ENCODE measurements around the gene LHPP. TPM values are rescaled to one million over a fixed set of nuclear protein-coding genes. Genes with fewer than 3 reads are reported as not detected.

The LHPP gene
- total and polyA plus RNA-seq, 10 of the 15 experiments (the other 5 are each of a cell fraction or from before 2014, with no cell fraction given) = 0.79 to 9.8 (median 6.7) TPM

DNA sequence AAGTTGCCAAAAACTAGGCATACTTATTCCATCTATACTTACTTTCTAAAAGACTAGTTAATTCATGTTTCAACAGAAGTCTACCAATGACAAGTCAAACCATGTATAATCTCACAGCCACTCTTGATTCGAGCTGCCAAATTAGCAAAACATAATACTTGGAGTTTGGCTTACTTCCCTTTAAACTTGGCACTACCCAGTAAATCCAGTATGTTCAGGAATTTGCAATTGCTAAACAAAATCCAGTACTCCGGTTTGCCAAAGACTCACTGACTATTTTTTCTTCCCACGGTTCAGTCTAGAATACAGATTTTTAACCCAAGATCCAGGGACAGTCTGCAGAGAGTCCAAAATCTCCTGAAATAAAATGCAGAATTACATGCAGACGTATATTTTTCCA is 47.5 kb upstream of the LHPP start:
- TF ChIP-seq STAT3 (IDR thresholded peaks at IDR 0.05; ENCODE audit: low read depth, low read length) = no peak
- Histone ChIP-seq H3K9ac (ENCODE audit: control insufficient read depth, insufficient read depth, low read length) (no peak overlapping the region), H3K4me2 (ENCODE audit: control insufficient read depth, insufficient read depth) (no peak overlapping the region), H3K36me3 (ENCODE audit: control insufficient read depth in 2 of 2, insufficient read depth in 2 of 2, low read length in 1 of 2) (no peaks in the 10 kb centered on the region), H3K4me1 (ENCODE audit: control insufficient read depth, insufficient read depth, low read length) (no peaks in the 10 kb centered on the region), H2AFZ (ENCODE audit: control insufficient read depth, low read depth, low read length) (no peak overlapping the region), H3K27me3 (replicated peaks in 1 of 2; ENCODE audit: control insufficient read depth in 2 of 2, insufficient read depth in 2 of 2, low read length in 1 of 2) (no peaks in the 10 kb centered on the region), H4K20me1 (ENCODE audit: control insufficient read depth, insufficient read depth) (no peaks in the 10 kb centered on the region), H3K27ac (ENCODE audit: control insufficient read depth, insufficient read depth) (no peak overlapping the region), H3K79me2 (ENCODE audit: control insufficient read depth, insufficient read depth, low read length) (no peaks in the 10 kb centered on the region), H3K9me3 (replicated peaks; ENCODE audit: control insufficient read depth, insufficient read depth, low read length) (no peaks in the 10 kb centered on the region), H3K4me3 (no peak overlapping the region)
- DNase-seq (ENCODE audit: low read depth, low spot score) = no peak
- SMC1A ChIA-PET (ENCODE audit: uncharacterized antibody, unreplicated experiment) = interaction anchor here (0.7 to 2.2 kb wide), 3 partner anchors 10 to 1120 kb away, joined by 3 to 7 read pairs (median 4); no protein-coding TSS in a partner anchor
- BruUV-seq (replicated peaks) = no TSS peak
- CTCF ChIA-PET = interaction anchor here (1.0 to 2.6 kb wide), 2 partner anchors 10 kb away, joined by 3 to 18 read pairs; no protein-coding TSS in a partner anchor
- FAIRE-seq = no peak
- in situ Hi-C loops (cut with MboI) = no loop called here
- RAD21 ChIA-PET (ENCODE audit: unreplicated experiment) = interaction anchor here (0.7 kb wide), 1 partner anchor 1192 kb away, joined by 3 read pairs; no protein-coding TSS in a partner anchor
- intact Hi-C loops (cut with micrococcal nuclease; ENCODE audit: unreplicated experiment) = no loop called here
- ATAC-seq = no peak
- POLR2A ChIA-PET = no interaction called here
- 71% methylated on average over 4 of the region's 4 CpGs for WGBS (ENCODE audit: insufficient coverage, insufficient replicate concordance, low lambda C conversion rate, missing lambda C conversion rate)

DNA sequence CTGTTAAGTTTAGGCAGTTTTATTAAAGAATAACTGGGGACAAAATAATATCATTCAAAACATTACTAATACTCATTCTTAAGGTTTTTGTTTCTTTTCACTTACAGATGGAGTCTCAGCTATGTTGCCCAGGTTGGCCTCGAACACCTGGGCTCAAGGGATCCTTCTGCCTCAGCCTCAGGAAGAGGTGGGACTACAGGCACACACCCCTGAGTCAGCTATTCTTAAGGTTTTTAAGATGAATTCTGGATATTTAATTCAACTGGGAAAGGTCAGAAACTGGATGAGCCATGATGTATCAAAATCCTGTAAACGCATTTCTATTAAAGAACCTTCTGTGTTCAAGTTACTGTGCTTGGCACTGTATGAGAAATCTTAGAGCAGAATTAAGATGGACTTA is 46.4 kb upstream of the LHPP start:
- ChIA-PET POLR2A (no interaction called here), CTCF (interaction anchor here (0.7 kb wide), 2 partner anchors 10 to 11 kb away, joined by 3 to 4 read pairs; no protein-coding TSS in a partner anchor), SMC1A (ENCODE audit: uncharacterized antibody, unreplicated experiment) (no interaction called here), RAD21 (ENCODE audit: unreplicated experiment) (no interaction called here)
- 73% methylated on average over 2 of the region's 2 CpGs for WGBS (ENCODE audit: insufficient coverage, insufficient replicate concordance, low lambda C conversion rate, missing lambda C conversion rate)
- Histone ChIP-seq H3K4me1 (ENCODE audit: control insufficient read depth, insufficient read depth, low read length) (no peaks in the 10 kb centered on the region), H3K79me2 (ENCODE audit: control insufficient read depth, insufficient read depth, low read length) (no peaks in the 10 kb centered on the region), H2AFZ (ENCODE audit: control insufficient read depth, low read depth, low read length) (no peak overlapping the region), H3K27me3 (replicated peaks in 1 of 2; ENCODE audit: control insufficient read depth in 2 of 2, insufficient read depth in 2 of 2, low read length in 1 of 2) (0 out of 4 replicates have a peak, but pooled peaks cover 0 to under 1% of the 10 kb centered on the region in 2 experiments), H3K4me2 (ENCODE audit: control insufficient read depth, insufficient read depth) (no peak overlapping the region), H3K9me3 (replicated peaks; ENCODE audit: control insufficient read depth, insufficient read depth, low read length) (no peaks in the 10 kb centered on the region; the same call in 2 of the 3 replicates), H3K27ac (ENCODE audit: control insufficient read depth, insufficient read depth) (no peak overlapping the region), H3K9ac (ENCODE audit: control insufficient read depth, insufficient read depth, low read length) (no peak overlapping the region), H3K36me3 (ENCODE audit: control insufficient read depth in 2 of 2, insufficient read depth in 2 of 2, low read length in 1 of 2) (no peaks in the 10 kb centered on the region), H4K20me1 (ENCODE audit: control insufficient read depth, insufficient read depth) (no peaks in the 10 kb centered on the region), H3K4me3 (no peak overlapping the region)
- in situ Hi-C loops (cut with MboI) (no loop called here), intact Hi-C loops (cut with micrococcal nuclease; ENCODE audit: unreplicated experiment) (no loop called here)
- FAIRE-seq = no peak
- BruUV-seq (replicated peaks) = no TSS peak
- no peak for DNase-seq (ENCODE audit: low read depth, low spot score)
- ATAC-seq = no peak
- no peak for TF ChIP-seq EED (IDR thresholded peaks at IDR 0.05; ENCODE audit: low read depth)
- no peak for TF ChIP-seq FOS (IDR thresholded peaks at IDR 0.05; ENCODE audit: borderline replicate concordance, extremely low read depth, insufficient read length)
- TF ChIP-seq TCF3 (IDR thresholded peaks at IDR 0.05; ENCODE audit: borderline replicate concordance, insufficient read depth, low read depth, low read length) = no peak
- TF ChIP-seq STAT1 (conservative IDR thresholded peaks at IDR 0.05) = no peak
- no peak for TF ChIP-seq NFYA (IDR thresholded peaks at IDR 0.05; ENCODE audit: borderline replicate concordance, low read depth, low read length)
- no peak for TF ChIP-seq NFXL1 (IDR thresholded peaks at IDR 0.05; ENCODE audit: borderline replicate concordance)
- TF ChIP-seq HDAC2 (IDR thresholded peaks at IDR 0.05) = no peak
- TF ChIP-seq, protein P1, sequence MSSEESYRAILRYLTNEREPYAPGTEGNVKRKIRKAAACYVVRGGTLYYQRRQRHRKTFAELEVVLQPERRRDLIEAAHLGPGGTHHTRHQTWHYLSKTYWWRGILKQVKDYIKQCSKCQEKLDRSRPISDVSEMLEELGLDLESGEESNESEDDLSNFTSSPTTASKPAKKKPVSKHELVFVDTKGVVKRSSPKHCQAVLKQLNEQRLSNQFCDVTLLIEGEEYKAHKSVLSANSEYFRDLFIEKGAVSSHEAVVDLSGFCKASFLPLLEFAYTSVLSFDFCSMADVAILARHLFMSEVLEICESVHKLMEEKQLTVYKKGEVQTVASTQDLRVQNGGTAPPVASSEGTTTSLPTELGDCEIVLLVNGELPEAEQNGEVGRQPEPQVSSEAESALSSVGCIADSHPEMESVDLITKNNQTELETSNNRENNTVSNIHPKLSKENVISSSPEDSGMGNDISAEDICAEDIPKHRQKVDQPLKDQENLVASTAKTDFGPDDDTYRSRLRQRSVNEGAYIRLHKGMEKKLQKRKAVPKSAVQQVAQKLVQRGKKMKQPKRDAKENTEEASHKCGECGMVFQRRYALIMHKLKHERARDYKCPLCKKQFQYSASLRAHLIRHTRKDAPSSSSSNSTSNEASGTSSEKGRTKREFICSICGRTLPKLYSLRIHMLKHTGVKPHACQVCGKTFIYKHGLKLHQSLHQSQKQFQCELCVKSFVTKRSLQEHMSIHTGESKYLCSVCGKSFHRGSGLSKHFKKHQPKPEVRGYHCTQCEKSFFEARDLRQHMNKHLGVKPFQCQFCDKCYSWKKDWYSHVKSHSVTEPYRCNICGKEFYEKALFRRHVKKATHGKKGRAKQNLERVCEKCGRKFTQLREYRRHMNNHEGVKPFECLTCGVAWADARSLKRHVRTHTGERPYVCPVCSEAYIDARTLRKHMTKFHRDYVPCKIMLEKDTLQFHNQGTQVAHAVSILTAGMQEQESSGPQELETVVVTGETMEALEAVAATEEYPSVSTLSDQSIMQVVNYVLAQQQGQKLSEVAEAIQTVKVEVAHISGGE (CRISPR knock-in tag; IDR thresholded peaks at IDR 0.05) = no peak
- TF ChIP-seq NFYB (IDR thresholded peaks at IDR 0.05; ENCODE audit: insufficient read depth, low read depth, low read length) = no peak
- TF ChIP-seq, protein P2, sequence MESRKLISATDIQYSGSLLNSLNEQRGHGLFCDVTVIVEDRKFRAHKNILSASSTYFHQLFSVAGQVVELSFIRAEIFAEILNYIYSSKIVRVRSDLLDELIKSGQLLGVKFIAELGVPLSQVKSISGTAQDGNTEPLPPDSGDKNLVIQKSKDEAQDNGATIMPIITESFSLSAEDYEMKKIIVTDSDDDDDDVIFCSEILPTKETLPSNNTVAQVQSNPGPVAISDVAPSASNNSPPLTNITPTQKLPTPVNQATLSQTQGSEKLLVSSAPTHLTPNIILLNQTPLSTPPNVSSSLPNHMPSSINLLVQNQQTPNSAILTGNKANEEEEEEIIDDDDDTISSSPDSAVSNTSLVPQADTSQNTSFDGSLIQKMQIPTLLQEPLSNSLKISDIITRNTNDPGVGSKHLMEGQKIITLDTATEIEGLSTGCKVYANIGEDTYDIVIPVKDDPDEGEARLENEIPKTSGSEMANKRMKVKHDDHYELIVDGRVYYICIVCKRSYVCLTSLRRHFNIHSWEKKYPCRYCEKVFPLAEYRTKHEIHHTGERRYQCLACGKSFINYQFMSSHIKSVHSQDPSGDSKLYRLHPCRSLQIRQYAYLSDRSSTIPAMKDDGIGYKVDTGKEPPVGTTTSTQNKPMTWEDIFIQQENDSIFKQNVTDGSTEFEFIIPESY (IDR thresholded peaks at IDR 0.05) = no peak
- no peak for TF ChIP-seq JUND (IDR thresholded peaks at IDR 0.05; ENCODE audit: low read depth, low read length)
- TF ChIP-seq ZNF24 (IDR thresholded peaks at IDR 0.05) = no peak
- no peak for TF ChIP-seq TCF7 (IDR thresholded peaks at IDR 0.05; ENCODE audit: borderline replicate concordance)
